Measurements from ENCODE around the gene GALNT7.

GRCh38 chr4:173160871-173161270, 7.7 kb upstream of the GALNT7 start:
- no peak for TF ChIP-seq CTCF (IDR thresholded peaks at IDR 0.05; ENCODE audit: low read depth, low read length, missing input control)
- TF ChIP-seq RAD21 (IDR thresholded peaks at IDR 0.05), result no peak
- no peak for TF ChIP-seq ZBTB33 (IDR thresholded peaks at IDR 0.05)
- no peak for TF ChIP-seq YY1 (IDR thresholded peaks at IDR 0.05)
- TF ChIP-seq SP1 (IDR thresholded peaks at IDR 0.05), result no peak
- TF ChIP-seq FOXA2 (IDR thresholded peaks at IDR 0.05), result no peak
- TF ChIP-seq MAX (IDR thresholded peaks at IDR 0.05), result no peak
- no peak for TF ChIP-seq TAF1 (conservative IDR thresholded peaks at IDR 0.05)
- no peak for TF ChIP-seq REST (IDR thresholded peaks at IDR 0.05)
- no peak for TF ChIP-seq ATF3 (IDR thresholded peaks at IDR 0.05)
- no peak for TF ChIP-seq RXRA (IDR thresholded peaks at IDR 0.05)
- no peak for TF ChIP-seq GABPA (IDR thresholded peaks at IDR 0.05 in 1 of 2, conservative IDR thresholded peaks at IDR 0.05 in 1 of 2)
- no peak for TF ChIP-seq JUND (IDR thresholded peaks at IDR 0.05)
